Erythroblast (primary cell): ENCODE results near the gene CD48.
A peak's percentile ranks its signal among the peaks of the same experiment; 100 is the strongest.

ENCODE experiments used
- DNase-seq, 2 experiments: peaks; one replicate each; lab custom pipeline; 2025; lab: John Stamatoyannopoulos, UW
- GATA1 ChIP-seq: IDR thresholded peaks from 2 replicates; pipeline ENCODE4 v1.6.1; 2011; ENCODE audit warnings: low read depth, mild to moderate bottlenecking, control low read depth, low read length, moderate library complexity
- POLR2A ChIP-seq: IDR thresholded peaks from 2 replicates; pipeline ENCODE4 v1.6.1; 2011; ENCODE audit warnings: mild to moderate bottlenecking, low read length

CD48 gene

GRCh38 chr1:160681891-160682140, 29.8 kb downstream of the CD48 start:
- no peak for DNase-seq
- TF ChIP-seq POLR2A = no peak
- no peak for TF ChIP-seq GATA1

GRCh38 chr1:160681066-160681890, 30.3 kb downstream of the CD48 start:
- TF ChIP-seq POLR2A (no peak), GATA1 (no peak)
- DNase-seq = peak; percentile 84 to 87

DNA sequence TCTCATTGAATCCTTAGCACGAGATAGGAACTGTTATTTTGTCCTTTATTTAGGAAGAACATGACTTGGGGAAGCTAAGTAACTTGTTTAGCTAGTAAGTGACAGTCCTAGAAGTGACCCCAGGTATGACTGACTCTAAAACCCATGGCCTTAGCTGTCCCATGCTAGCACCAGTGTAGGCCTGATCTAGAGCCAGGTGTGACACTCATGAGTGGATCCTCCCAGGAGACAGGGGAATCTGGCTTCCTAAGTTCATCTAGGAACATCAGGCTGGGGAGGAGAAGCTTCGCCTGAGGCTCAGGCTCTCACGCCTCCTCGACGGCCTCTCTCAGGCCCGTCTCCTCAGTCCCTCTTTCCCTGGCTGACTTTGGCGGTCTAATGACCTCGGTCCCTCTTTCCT, 31.2 kb downstream of the CD48 start:
- no peak for DNase-seq
- TF ChIP-seq GATA1 (no peak), POLR2A (no peak)

DNA sequence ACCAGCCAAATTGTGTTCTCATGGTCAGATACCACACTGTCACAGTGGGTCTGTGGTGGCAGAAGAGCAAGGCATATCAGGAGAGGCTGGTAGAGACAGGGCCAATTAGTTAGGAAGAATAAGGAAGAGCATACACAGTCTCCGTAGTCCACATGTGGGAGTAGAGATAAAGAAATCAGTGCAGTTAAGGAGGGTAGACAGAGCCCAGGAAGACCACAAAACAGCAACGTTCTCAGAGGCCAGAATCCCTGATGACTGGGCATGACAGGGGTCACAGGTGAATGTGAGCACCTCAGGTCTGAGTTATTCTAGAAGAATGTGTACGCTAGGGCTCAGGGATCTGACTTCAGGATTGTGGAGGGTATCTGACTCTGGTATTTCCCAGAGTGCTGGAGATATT, 31.7 kb downstream of the CD48 start:
- TF ChIP-seq POLR2A (no peak), GATA1 (no peak)
- no peak for DNase-seq

DNA sequence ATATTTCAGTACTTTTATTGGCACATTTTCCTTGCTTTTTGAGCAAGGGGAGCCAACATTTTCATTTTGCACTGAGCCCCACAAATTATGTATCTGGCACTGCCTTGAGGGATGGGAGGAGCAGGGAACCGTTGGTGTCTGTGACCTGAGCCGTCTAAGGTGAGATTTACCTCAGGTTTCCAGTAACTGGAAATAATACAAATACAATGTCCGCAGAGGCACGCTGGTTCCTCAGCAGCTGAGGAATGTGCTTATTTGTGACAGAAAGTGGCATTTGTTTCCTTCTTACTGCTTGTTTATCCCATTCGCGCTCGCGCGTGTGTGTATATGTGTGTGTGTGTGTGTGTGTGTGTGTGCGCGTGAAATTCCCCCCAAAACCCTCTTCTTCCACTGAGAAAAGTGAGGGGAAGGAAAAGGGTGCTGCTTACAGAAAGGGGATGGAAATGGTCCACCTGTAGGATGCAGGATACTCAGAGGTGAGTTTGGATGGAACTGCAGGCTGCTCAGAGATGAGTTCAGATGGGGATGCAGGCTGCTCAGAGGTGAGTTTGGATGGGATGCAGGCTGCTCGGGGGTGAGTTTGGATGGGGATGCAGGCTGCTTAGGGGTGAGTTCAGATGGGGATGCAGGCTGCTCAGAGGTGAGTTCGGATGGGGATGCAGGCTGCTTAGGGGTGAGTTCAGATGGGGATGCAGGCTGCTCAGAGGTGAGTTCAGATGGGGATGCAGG, 34.6 kb downstream of the CD48 start:
- no peak for DNase-seq
- no peak for TF ChIP-seq GATA1
- no peak for TF ChIP-seq POLR2A

DNA sequence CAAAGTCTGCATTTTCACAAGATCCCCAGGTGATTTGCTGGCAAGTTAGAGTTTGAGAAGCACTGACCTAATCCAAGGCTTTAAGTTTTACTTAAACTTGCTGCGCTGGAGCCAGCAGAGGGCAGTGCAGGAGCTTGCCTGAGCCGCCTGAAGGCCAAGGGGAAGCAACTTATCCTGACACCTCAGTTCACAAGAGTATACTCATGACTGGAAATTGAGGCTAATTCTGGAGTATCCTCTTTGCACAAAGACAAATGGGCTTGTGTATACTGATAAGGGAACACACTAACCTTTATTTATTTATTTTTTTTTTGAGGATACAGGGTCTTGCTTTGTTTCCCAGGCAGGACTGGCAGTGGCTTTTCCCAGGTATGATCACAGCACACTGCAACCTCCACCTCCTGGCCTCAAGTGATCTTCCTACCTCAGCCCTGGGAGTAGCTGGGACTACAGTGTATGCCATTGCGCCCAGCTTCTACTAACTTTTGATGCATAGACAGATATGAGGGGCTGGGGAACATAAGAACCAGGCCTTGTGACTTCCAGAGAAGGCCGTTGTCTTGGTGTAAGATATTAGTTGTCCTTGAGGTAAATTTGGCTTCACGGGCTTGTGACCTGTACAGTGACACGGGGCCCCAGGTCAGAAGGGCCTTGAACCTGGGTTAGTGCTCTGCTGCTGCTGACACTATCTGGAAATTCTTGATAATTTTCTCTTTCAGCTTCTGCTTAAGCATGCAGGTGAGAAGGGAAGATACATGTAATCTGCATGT, 35.8 kb downstream of the CD48 start:
- no peak for TF ChIP-seq GATA1
- TF ChIP-seq POLR2A = no peak
- DNase-seq = peak; percentile 64 to 75

- no peak for TF ChIP-seq POLR2A
- TF ChIP-seq GATA1 = no peak
- DNase-seq = no peak
Measured at GRCh38 chr1:160674415-160674814, 37.2 kb downstream of the CD48 start.

DNA sequence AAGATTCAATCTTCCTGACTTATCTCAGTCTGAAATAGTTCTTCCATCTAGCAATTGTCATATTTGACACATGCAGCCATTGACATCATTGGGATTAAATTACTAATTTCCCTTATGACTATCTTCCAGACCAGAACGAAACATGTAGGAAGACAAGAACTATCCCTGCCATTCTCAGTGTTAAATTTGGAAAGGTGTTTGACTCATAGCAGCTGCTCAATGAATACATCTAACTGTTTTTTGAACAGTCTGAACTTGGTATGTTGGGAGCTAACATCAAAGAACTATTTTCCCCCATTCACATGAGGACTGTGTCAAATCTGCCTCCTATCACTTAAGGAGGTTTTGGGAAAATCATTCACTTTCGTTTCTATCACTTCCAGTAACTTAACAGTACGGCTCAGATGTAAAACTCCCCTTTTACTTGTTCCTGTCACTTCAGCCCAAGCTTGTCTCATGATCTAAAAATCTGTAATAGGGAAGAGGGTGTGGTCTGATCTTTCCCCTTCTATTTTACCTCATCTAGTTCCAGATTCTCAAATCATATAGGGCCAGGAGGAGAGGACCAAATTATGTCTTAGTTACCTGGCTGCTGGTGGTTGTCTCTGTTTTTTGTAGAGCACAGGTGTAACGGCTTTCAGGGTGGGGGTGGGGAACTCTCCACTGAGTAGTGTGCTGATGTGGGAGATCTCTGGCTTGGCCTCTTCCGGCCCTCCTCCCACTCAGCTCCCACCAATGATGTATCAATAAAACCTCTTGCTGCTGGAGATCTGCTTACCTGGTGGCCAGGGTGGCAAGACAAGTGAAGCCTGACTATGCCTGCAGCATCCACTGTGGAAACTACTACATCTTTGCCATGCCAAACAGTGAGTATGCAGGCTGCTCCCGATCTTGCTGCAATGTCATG, 38.6 kb downstream of the CD48 start:
- no peak for DNase-seq
- TF ChIP-seq GATA1 = no peak
- no peak for TF ChIP-seq POLR2A

DNA sequence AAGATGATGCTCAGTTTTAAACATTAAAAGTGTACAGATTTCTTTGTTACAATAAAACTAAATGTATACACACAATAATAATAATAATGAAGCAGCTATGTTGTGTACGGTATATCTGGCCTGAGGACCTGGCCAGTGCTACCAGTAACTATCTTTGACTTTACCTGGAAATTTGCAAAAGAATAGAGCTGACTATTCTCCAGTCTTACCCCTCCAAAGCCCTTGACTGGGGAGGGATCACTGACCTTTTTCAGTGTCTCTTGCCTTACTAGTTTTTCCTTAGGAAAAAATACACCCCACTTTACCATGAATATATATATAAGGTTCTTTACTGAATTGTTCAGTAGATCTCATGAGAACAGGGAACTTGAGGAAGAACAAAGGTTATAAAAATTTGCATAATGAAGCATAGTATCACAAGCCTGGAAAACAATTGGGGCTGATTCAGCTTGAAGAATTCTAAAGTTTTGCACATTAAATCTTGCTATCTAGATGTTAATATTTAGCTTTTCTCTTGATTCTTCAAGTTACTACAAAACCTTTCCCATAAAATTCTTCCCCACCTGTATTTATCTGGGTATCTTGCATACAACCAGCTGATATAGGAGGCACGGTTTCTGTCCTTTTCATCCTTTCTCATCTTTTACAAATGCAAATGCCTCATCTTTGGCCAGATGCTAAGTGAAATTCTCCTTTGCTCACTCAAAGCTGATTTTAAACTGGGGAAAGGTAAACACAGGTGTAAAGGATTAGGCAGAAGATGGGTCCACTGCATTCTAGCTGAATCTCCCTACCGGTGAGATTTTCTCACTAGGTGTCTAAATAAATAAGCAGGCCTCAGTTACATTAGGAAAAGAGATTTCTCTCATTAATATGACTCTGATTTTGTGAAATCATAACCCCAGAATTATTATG, 39.8 kb downstream of the CD48 start:
- no peak for DNase-seq
- no peak for TF ChIP-seq POLR2A
- TF ChIP-seq GATA1 = no peak

GRCh38 chr1:160670701-160671100, 40.9 kb downstream of the CD48 start:
- TF ChIP-seq GATA1 (no peak), POLR2A (no peak)

DNA sequence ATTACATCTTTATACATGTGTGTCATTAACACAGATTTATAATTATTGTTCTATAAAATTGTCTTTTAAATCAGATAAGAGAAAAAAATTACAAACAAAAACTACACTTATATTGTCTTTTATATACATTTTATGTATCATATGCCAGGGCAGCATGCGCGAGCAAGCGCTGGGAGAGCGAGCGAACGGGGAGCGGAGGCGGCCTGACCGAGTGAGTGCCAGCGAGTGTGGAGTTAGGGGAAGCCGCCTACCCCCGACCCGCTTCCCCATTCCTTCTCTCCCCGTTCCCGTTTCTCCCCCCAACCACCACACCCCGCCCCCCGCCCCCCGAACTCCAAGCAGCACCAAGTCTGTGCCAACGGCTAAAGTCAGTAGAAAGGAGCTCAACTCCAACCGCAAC, 41.8 kb downstream of the CD48 start:
- DNase-seq = no peak

More at GRCh38 chr1:160670701-160671100, 40.9 kb downstream of the CD48 start:
- no peak for DNase-seq

GRCh38 chr1:160669276-160669675, 42.3 kb downstream of the CD48 start:
- DNase-seq = no peak
- TF ChIP-seq POLR2A (no peak), GATA1 (no peak)

More for the DNA sequence above, 41.8 kb downstream of the CD48 start:
- TF ChIP-seq POLR2A = no peak
- TF ChIP-seq GATA1 = no peak
